Measurements from ENCODE around the gene CCDC91.
"Not testable (repeated sequence)": the region's sequence is repeated elsewhere in the genome, so short reads cannot be mapped to it uniquely, and the experiment has no call there.

Gene CCDC91

GRCh38 chr12:28232211-28232928, 42.1 kb downstream of the CCDC91 start:
- DNase-seq (ENCODE audit: low read depth), result no peak

- no peak for DNase-seq (ENCODE audit: low read depth)
These were observed 44.2 kb downstream of the CCDC91 start for GRCh38 chr12:28234444-28234843.

- no peak for DNase-seq (ENCODE audit: low read depth)
These were observed 44.8 kb downstream of the CCDC91 start for GRCh38 chr12:28235015-28235414.

GRCh38 chr12:28235985-28236384, 45.7 kb downstream of the CCDC91 start:
- no peak for DNase-seq (ENCODE audit: low read depth)

GRCh38 chr12:28237423-28237822, 47.2 kb downstream of the CCDC91 start:
- DNase-seq (ENCODE audit: low read depth), result no peak

GRCh38 chr12:28239918-28240317, 49.7 kb downstream of the CCDC91 start:
- DNase-seq (ENCODE audit: low read depth), result no peak

GRCh38 chr12:28240853-28241252, 50.6 kb downstream of the CCDC91 start:
- no peak for DNase-seq (ENCODE audit: low read depth)

- no peak for DNase-seq (ENCODE audit: low read depth)
These were observed 51.9 kb downstream of the CCDC91 start for GRCh38 chr12:28242129-28242495.

- DNase-seq (ENCODE audit: low read depth), result no peak
These were observed 52.4 kb downstream of the CCDC91 start for GRCh38 chr12:28242496-28243309.

GRCh38 chr12:28243310-28243633, 53.0 kb downstream of the CCDC91 start:
- DNase-seq (ENCODE audit: low read depth), result no peak

- no peak for DNase-seq (ENCODE audit: low read depth)
These were observed 57.5 kb downstream of the CCDC91 start for GRCh38 chr12:28247806-28248205.

- no peak for DNase-seq (ENCODE audit: low read depth)
These were observed 58.4 kb downstream of the CCDC91 start for GRCh38 chr12:28248555-28249145.

GRCh38 chr12:28253161-28253641, 62.9 kb downstream of the CCDC91 start:
- DNase-seq (ENCODE audit: low read depth), result no peak

- no peak for DNase-seq (ENCODE audit: low read depth)
These were observed 67.2 kb downstream of the CCDC91 start for GRCh38 chr12:28257411-28257810.

GRCh38 chr12:28258998-28259397, 68.7 kb downstream of the CCDC91 start:
- DNase-seq (ENCODE audit: low read depth), result no peak

GRCh38 chr12:28265435-28266042, 75.3 kb downstream of the CCDC91 start:
- no peak for DNase-seq (ENCODE audit: low read depth)

- not testable (repeated sequence) for DNase-seq (ENCODE audit: low read depth)
These were observed 77.8 kb downstream of the CCDC91 start for GRCh38 chr12:28267920-28268607.

GRCh38 chr12:28268608-28269229, 78.5 kb downstream of the CCDC91 start:
- DNase-seq (ENCODE audit: low read depth), result no peak

GRCh38 chr12:28269851-28270250, 79.6 kb downstream of the CCDC91 start:
- DNase-seq (ENCODE audit: low read depth), result no peak

- no peak for DNase-seq (ENCODE audit: low read depth)
These were observed 88.2 kb downstream of the CCDC91 start for GRCh38 chr12:28278499-28278898.

- DNase-seq (ENCODE audit: low read depth), result no peak
These were observed 88.7 kb downstream of the CCDC91 start for GRCh38 chr12:28278960-28279359.

- no peak for DNase-seq (ENCODE audit: low read depth)
These were observed 96.1 kb downstream of the CCDC91 start for GRCh38 chr12:28286352-28286751.

Data from T-helper 22 cell (primary cell).